Measurements from ENCODE around the gene SNX1.

DNA sequence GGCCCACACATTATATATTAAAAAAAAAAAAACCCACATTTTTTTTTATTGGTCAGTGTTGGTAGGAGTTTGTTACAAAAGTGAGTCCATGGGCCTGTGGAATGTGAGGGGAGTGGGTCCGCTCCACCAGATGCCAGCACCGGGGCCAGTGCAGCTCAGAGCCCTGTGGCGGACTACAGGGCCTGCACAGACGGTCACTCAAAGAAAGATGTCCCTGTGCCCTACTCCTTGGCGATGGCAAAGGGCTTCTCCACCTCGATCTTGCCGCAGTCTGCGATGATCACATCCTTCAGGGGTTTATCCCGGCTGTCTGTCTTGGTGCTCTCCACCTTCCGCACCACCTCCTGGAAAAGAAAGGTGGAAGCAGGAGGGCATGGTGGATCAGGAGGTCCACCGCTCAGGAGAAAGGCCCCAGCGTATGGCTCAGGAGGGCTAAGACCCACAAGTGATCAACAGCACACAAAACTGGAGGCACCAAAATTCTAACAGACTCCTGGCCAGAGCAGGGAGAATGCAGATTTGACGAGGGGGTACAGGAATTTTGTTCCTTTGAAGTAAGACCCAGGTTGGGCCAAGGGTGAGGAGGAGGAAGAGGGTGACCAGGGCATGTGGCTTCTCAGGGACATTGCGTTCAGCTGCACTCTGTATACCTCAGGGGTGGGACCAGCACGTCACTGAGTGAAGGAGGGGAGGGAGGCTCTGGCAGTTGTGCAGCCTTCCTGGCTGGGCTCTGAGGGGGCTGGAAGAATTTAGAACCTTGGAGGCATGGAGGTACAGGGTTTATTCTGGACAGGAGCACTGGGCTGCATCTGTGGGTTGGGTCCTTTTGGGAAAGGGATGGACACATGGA is 60.2 kb downstream of the SNX1 start:
- TF ChIP-seq GATA2 (IDR thresholded peaks at IDR 0.05; ENCODE audit: low read depth, low read length) (no peak), GATA3 (IDR thresholded peaks at IDR 0.05; ENCODE audit: low read depth, low read length) (no peak)
